SH-SY5Y (cell line): Measurements from ENCODE around the gene SGMS1.

Source experiments
- GATA2 ChIP-seq: IDR thresholded peaks from 2 replicates; pipeline ENCODE4 v1.6.1; 2011; ENCODE audit warnings: mild to moderate bottlenecking, low read depth, low read length
- GATA3 ChIP-seq: IDR thresholded peaks from 2 replicates; pipeline ENCODE4 v1.6.1; 2011; ENCODE audit warnings: low read depth, mild to moderate bottlenecking, low read length, moderate library complexity

DNA sequence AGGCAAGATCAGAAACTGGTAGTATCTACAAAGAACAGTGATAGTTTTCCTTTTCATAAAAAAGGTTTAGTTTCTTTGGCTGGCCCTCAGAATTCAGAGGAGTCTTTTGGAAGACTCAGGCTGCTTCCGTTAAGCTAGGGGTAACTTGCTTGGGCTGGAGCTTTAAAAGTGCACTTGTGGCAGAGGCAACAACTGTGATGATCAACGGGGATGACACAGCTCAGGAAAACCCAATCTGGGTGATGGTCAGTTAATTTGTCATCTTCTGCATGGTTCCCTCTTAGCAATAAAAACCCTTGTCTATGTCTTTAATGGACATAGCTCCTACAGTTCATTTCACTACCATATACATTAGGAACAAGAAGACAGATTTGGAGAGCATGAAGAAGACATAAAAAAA, 46.7 kb downstream of the SGMS1 start:
- TF ChIP-seq GATA2 (no peak), GATA3 (no peak)
